Measurements from ENCODE around the gene MPG. TPM values are rescaled to one million over a fixed set of nuclear protein-coding genes. Genes with fewer than 3 reads are reported as not detected.

The MPG gene
- total and polyA plus RNA-seq, 2 of the 8 experiments (the other 6 are each of a cell fraction or from before 2014, with no cell fraction given), result 37.6 to 83.7 TPM

DNA sequence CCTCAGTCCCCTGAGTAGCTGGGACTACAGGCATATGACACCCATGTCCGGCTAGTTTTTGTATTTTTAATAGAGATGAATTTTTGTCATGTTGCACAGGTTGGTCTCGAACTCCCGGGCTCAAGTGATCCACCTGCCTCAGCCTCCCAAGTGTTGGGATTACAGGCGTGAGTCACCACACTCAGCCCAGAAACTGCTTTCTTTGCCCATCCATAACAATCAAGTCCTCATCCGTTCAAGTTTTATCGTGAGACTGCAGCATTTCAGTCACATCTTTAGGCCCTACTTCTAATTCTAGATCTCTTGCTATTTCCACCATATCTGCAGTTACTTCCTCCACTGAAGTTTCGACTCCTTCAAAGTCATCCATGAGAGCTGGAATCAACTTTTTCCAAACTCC is 54.1 kb downstream of the MPG start:
- Histone ChIP-seq H3K4me1 (replicated peaks in 1 of 4; ENCODE audit: control insufficient read depth in 3 of 4, insufficient read depth in 4 of 4, low read length in 3 of 4) (no peaks in the 10 kb centered on the region), H3K4me3 (ENCODE audit: extremely low read depth in 1 of 4, insufficient read depth in 2 of 4, low read depth in 3 of 4, low read length in 4 of 4) (no peak overlapping the region), H3K79me2 (ENCODE audit: control insufficient read depth in 1 of 2, insufficient read depth in 2 of 2, low read length in 2 of 2) (peaks cover 0 to 23% of the 10 kb centered on the region in 2 experiments; a peak in 2 of 4 replicates), H4K8ac (ENCODE audit: extremely low read depth, insufficient read depth, low read length) (no peak overlapping the region), H3K79me1 (ENCODE audit: low read depth, low read length) (peaks cover under 1% of the 10 kb centered on the region), H3K56ac (replicated peaks; ENCODE audit: insufficient read length, low read depth, low read length) (no peak overlapping the region), H4K91ac (replicated peaks; ENCODE audit: insufficient read length, low read length) (no peak overlapping the region), H3K18ac (ENCODE audit: extremely low read depth, low read length) (no peak overlapping the region), H3K23me2 (ENCODE audit: low read depth, low read length) (no peaks in the 10 kb centered on the region), H3K14ac (ENCODE audit: insufficient read length) (no peak overlapping the region), H3K23ac (ENCODE audit: insufficient read length) (no peak overlapping the region), H3K4me2 (ENCODE audit: insufficient read depth in 1 of 2, low read depth in 2 of 2, low read length in 2 of 2) (no peak overlapping the region), H3K4ac (replicated peaks; ENCODE audit: insufficient read length, low read depth, low read length) (no peak overlapping the region), H3K27me3 (replicated peaks in 1 of 4; ENCODE audit: control insufficient read depth in 3 of 4, extremely low read depth in 1 of 4, insufficient read depth in 3 of 4, low read length in 3 of 4) (no peaks in the 10 kb centered on the region), H4K5ac (ENCODE audit: insufficient read length, low read depth, low read length) (no peak overlapping the region), H2BK20ac (ENCODE audit: low read length) (no peak overlapping the region), H2BK5ac (ENCODE audit: low read depth, low read length) (no peak overlapping the region), H3K36me3 (ENCODE audit: control insufficient read depth in 2 of 4, insufficient read depth in 4 of 4, low read length in 3 of 4) (no peaks in the 10 kb centered on the region; a peak in 2 of 8 replicates), H3K9me3 (ENCODE audit: insufficient read depth in 2 of 2, low read depth in 1 of 2, low read length in 1 of 2) (no peaks in the 10 kb centered on the region), H3K9ac (replicated peaks in 1 of 4; ENCODE audit: extremely low read depth in 1 of 4, low read depth in 3 of 4, low read length in 3 of 4) (no peak overlapping the region), H2AK5ac (ENCODE audit: low read depth, low read length) (no peak overlapping the region), H3K27ac (ENCODE audit: low read depth, low read length) (no peak overlapping the region), H2BK120ac (replicated peaks; ENCODE audit: low read depth, low read length) (no peak overlapping the region), H2AFZ (ENCODE audit: low read length) (no peak overlapping the region), H4K20me1 (replicated peaks in 1 of 2; ENCODE audit: control insufficient read depth in 1 of 2, insufficient read depth in 2 of 2, low read length in 2 of 2) (no peaks in the 10 kb centered on the region), H2BK12ac (ENCODE audit: low read depth, low read length) (no peak overlapping the region), H2BK15ac (ENCODE audit: low read length) (no peak overlapping the region)
- ChIA-PET POLR2A (ENCODE audit: partially characterized antibody) (interaction anchor here (0.8 to 1.7 kb wide), 2 partner anchors 11 to 15 kb away, joined by 3 to 4 read pairs; no protein-coding TSS in a partner anchor), CTCF (ENCODE audit: partially characterized antibody) (interaction anchor here (1.9 to 3.5 kb wide), 4 partner anchors 15 to 66 kb away, joined by 4 to 17 read pairs (median 12); no protein-coding TSS in a partner anchor)
- 92% methylated on average over 7 of the region's 7 CpGs; no CpG with 5 or more reads in 1 of the 2 experiments for WGBS, 2 experiments (ENCODE audit: extremely low coverage in 1 of 2, insufficient coverage in 1 of 2, insufficient read length in 1 of 2, insufficient replicate concordance in 2 of 2, low coverage in 1 of 2, low lambda C conversion rate in 2 of 2, missing lambda C conversion rate in 1 of 2)
- DNase-seq (ENCODE audit: low read depth in 1 of 2, low spot score in 2 of 2), result no peak
- no peak for FAIRE-seq
- TF ChIP-seq NRF1 (IDR thresholded peaks at IDR 0.05; ENCODE audit: low read depth, low read length) (no peak), NANOG (IDR thresholded peaks at IDR 0.05; ENCODE audit: insufficient read depth, low read depth, low read length, poor library complexity, severe bottlenecking) (no peak), BRCA1 (IDR thresholded peaks at IDR 0.05; ENCODE audit: low read depth, low read length) (no peak), YY1 (IDR thresholded peaks at IDR 0.05; ENCODE audit: low read depth, low read length) (no peak), BACH1 (IDR thresholded peaks at IDR 0.05; ENCODE audit: low read length) (no peak)

All from H1 (cell line).